Esophagus squamous epithelium (tissue), 5 donors: ENCODE measurements around the gene RIMBP2. TPM values are rescaled to one million over a fixed set of nuclear protein-coding genes. Genes with fewer than 3 reads are reported as not detected.

Source experiments
- DNase-seq: peaks from one replicate; lab custom pipeline; 2025; lab: John Stamatoyannopoulos, UW
- H3K27ac ChIP-seq, 4 donors: fragments of 200-600 bp; sonication (generic); one replicate each; pipeline ENCODE4 v1.5.1; 2016 to 2019; ENCODE audit warnings: mild to moderate bottlenecking in 1 of 4
- H3K27me3 ChIP-seq, 4 donors: fragments of 200-600 bp; sonication (generic); 1 replicate in 3 of 4; 2 replicates in 1 of 4; pipeline versions ENCODE4 v1.5.1 to v1.6.0; 2017 to 2021; ENCODE audit warnings: antibody characterized with exemption in 1 of 4
- H3K36me3 ChIP-seq, 3 donors: fragments of 200-600 bp; sonication (generic); one replicate each; pipeline ENCODE4 v1.5.1; 2016 to 2019
- H3K4me1 ChIP-seq, 3 donors: fragments of 200-600 bp; sonication (generic); one replicate each; pipeline ENCODE4 v1.5.1; 2017 to 2019
- H3K4me3 ChIP-seq, 4 donors: fragments of 200-600 bp; sonication (generic); 1 replicate in 3 of 4; 2 replicates in 1 of 4; pipeline ENCODE4 v1.5.1; 2016 to 2019; ENCODE audit warnings: mild to moderate bottlenecking in 2 of 4, moderate library complexity in 1 of 4
- H3K9me3 ChIP-seq, 3 donors: fragments of 200-600 bp; sonication (generic); one replicate each; pipeline ENCODE4 v1.5.1; 2016 to 2019
- POLR2A ChIP-seq, 4 donors: fragments of 450-650 bp; IDR thresholded peaks; one replicate each; pipeline ENCODE4 v1.6.1; 2017; ENCODE audit warnings: antibody characterized with exemption in 4 of 4, mild to moderate bottlenecking in 4 of 4, moderate library complexity in 3 of 4
- WGBS, 2 donors: methylation state at CpG; one replicate each; pipeline ENCODE4 v1.1.5; 2018; 5-methylcytosine and 5-hydroxymethylcytosine counted together
- intact Hi-C: fragments of 100-400 bp; cut with DNase I; formaldehyde crosslinking; loops from one replicate; pipeline ENCODE4 v1.15.0; 2022
- total RNA-seq, 4 donors: library from RNA; depleted of rRNA; stranded (reverse); fragments of >200 nt; gene quantifications; one replicate each; pipeline ENCODE4 v1.1.0, GENCODE V29; 2016
- TF ChIP-seq, protein P1 (sequence below), 6 experiments: fragments of 450-650 bp in 4 of 6; fragments of 200-600 bp in 2 of 6; sonication (generic) in 2 of 6; IDR thresholded peaks; one replicate each; pipeline ENCODE4 v1.5.1; 2016 to 2019; ENCODE audit warnings: antibody characterized with exemption in 6 of 6, mild to moderate bottlenecking in 4 of 6, moderate library complexity in 4 of 6
- donor health status: DM: yes; HTN: yes; CAD: no.

RIMBP2 gene
- total RNA-seq, 4 donors from 2014 or later, result 0.08 to 0.76 (median 0.46) TPM

DNA sequence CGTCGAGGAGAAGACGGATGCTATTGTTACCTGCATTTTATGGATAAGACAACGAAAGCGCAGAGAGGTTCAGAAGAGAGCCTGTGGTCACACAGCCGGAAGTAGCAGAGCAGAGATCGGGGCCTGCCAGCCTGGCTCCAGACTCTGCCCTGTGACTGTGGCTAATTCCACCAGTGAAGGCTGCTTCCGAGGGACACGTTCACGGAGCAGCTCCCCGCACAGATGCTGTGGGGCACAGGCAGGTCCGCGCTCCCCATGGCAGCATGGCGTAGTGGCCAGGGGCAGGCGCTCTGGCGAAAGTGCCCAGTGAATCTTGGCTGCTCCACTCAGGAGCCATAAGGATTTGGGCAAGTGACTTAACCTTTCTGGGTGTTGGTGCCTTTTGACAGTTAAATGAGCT is 9.8 kb downstream of the RIMBP2 start:
- Histone ChIP-seq H3K4me1 (peaks cover 0 to 6% (median 0%) of the 10 kb centered on the region in 3 donors), H3K27ac (no peak overlapping the region), H3K9me3 (no peaks in the 10 kb centered on the region), H3K36me3 (no peaks in the 10 kb centered on the region), H3K27me3 (peaks cover 0 to 38% (median 0%) of the 10 kb centered on the region in 4 donors), H3K4me3 (no peak overlapping the region)
- TF ChIP-seq POLR2A (IDR thresholded peaks at IDR 0.05), result no peak
- TF ChIP-seq, protein P1, sequence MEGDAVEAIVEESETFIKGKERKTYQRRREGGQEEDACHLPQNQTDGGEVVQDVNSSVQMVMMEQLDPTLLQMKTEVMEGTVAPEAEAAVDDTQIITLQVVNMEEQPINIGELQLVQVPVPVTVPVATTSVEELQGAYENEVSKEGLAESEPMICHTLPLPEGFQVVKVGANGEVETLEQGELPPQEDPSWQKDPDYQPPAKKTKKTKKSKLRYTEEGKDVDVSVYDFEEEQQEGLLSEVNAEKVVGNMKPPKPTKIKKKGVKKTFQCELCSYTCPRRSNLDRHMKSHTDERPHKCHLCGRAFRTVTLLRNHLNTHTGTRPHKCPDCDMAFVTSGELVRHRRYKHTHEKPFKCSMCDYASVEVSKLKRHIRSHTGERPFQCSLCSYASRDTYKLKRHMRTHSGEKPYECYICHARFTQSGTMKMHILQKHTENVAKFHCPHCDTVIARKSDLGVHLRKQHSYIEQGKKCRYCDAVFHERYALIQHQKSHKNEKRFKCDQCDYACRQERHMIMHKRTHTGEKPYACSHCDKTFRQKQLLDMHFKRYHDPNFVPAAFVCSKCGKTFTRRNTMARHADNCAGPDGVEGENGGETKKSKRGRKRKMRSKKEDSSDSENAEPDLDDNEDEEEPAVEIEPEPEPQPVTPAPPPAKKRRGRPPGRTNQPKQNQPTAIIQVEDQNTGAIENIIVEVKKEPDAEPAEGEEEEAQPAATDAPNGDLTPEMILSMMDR (IDR thresholded peaks at IDR 0.05), result no peak
- WGBS, 2 donors, result 90 to 94% methylated on average over 9 to 10 of the region's 16 CpGs
- intact Hi-C loops, result no loop called here
- no peak for DNase-seq

DNA sequence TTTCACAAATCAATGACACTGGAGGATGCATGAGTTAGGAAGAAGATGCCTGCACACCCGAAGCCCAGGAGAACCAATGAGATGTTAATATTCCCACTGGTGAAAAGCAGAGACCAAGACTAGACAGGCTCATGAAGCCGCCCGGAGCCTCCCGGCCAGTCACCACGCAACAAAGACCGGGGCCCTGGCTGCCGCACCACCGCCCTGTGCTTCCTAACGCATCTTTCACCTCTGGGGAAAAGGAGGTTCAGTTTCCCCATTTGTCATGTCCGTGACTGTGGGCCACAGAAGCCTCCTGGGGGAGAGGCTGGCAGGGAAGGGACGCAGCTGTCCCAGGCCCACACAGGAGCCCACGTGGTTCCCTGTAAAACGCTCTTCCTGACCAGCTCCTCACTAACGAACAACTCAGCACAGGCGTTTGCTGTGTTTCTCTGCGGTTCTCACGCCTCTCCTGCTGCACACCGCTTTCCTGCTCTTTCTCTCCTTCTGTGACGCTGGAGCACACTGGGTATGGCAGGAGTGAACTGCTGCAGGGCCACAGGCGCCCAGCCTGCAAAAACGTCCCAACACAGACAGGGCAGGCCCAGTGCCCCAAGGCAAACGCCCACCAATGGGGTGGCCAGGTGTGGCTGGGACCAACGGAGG is 10.8 kb downstream of the RIMBP2 start:
- peaks cover 0 to 6% (median 0%) of the 10 kb centered on the region in 3 donors for H3K4me1 ChIP-seq
- DNase-seq, result no peak
- H3K4me3 ChIP-seq, result no peak overlapping the region
- no peaks in the 10 kb centered on the region for H3K36me3 ChIP-seq
- peaks cover 0 to 38% (median 0%) of the 10 kb centered on the region in 4 donors for H3K27me3 ChIP-seq
- 65 to 79% methylated on average over 11 to 18 of the region's 23 CpGs for WGBS, 2 donors
- no peak overlapping the region for H3K27ac ChIP-seq
- intact Hi-C loops, result no loop called here
- TF ChIP-seq, protein P1 (IDR thresholded peaks at IDR 0.05), result no peak
- no peak for TF ChIP-seq POLR2A (IDR thresholded peaks at IDR 0.05)
- no peaks in the 10 kb centered on the region for H3K9me3 ChIP-seq

DNA sequence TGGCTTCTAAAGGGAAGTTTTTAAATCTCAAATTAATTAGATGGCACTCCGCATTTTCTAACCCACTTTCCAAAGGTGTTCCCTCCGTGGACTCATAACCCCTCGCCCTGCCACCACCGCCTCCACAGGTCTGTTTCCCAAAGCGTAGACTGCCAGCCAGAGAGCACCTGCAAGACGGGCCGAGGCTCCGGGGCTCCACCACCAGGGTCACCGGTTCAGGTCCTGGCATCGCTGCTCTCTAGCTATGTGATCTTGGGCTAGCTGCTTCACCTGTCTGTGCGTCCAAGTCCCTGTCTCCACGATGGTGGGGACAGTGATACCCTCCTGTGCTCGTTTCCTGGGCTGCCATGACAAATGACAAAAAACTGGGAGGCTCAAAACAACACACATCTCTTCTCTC is 11.5 kb downstream of the RIMBP2 start:
- peaks cover 0 to 33% (median 0%) of the 10 kb centered on the region in 4 donors for H3K27me3 ChIP-seq
- no peak overlapping the region for H3K27ac ChIP-seq
- no peak for DNase-seq
- no peaks in the 10 kb centered on the region for H3K9me3 ChIP-seq
- TF ChIP-seq, protein P1 (IDR thresholded peaks at IDR 0.05), result no peak
- no peak for TF ChIP-seq POLR2A (IDR thresholded peaks at IDR 0.05)
- H3K36me3 ChIP-seq, result no peaks in the 10 kb centered on the region
- 91 to 100% methylated on average over 7 of the region's 13 CpGs for WGBS, 2 donors
- H3K4me3 ChIP-seq, result no peak overlapping the region
- intact Hi-C loops, result no loop called here
- H3K4me1 ChIP-seq, result peaks cover 0 to 5% (median 0%) of the 10 kb centered on the region in 3 donors

DNA sequence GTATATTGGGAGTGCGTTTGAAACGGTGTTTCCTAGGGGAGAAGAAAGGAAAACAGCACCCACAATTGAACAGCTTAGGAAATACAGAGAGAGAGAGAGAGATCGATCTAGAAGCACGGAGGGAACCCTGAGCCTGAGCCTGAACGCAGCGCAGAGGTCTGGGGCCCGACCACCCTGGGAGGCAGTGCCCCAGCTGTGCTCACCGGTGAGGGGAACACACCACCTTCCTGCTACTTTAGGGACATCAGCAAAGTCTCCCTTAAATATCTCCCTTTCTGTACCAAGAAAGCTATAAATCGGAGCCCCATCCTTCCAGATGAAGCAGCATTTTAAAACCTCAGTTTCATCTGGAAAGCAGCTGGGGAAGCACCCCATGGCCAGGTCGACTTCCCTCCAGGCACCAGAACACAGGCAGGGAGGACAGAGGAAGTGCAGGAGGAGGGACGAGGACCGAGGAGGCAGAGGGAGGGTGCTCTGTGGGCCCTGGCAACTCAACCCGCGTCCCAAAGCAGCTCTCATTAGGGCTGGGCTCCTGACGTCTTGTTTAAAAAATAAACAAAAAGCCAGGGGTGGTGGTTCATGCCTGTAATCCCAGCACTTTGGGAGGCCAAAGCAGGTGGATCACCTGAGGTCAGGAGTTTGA is 12.2 kb downstream of the RIMBP2 start:
- H3K4me3 ChIP-seq, result no peak overlapping the region
- intact Hi-C loops, result no loop called here
- H3K27ac ChIP-seq, result no peak overlapping the region
- no peaks in the 10 kb centered on the region for H3K4me1 ChIP-seq
- WGBS, 2 donors, result 59 to 65% methylated on average over 14 of the region's 15 CpGs
- no peaks in the 10 kb centered on the region for H3K36me3 ChIP-seq
- H3K27me3 ChIP-seq, result peaks cover 0 to 25% (median 0%) of the 10 kb centered on the region in 4 donors
- no peaks in the 10 kb centered on the region for H3K9me3 ChIP-seq
- no peak for TF ChIP-seq POLR2A (IDR thresholded peaks at IDR 0.05)
- TF ChIP-seq, protein P1 (IDR thresholded peaks at IDR 0.05), result no peak
- no peak for DNase-seq
